Measurements from ENCODE around the gene HAPLN2.
"Not testable (repeated sequence)": the region's sequence is repeated elsewhere in the genome, so short reads cannot be mapped to it uniquely, and the experiment has no call there.

HAPLN2 gene

GRCh38 chr1:156627313-156627880, 8.2 kb downstream of the HAPLN2 start:
- TF ChIP-seq CTCF (IDR thresholded peaks at IDR 0.05; ENCODE audit: low read depth, low read length), result peak; percentile 97
- DNase-seq, result peak; percentile 67
- H3K4me1 ChIP-seq, result peaks cover 8% of the 10 kb centered on the region

GRCh38 chr1:156629823-156630449, 10.7 kb downstream of the HAPLN2 start:
- Histone ChIP-seq H3K4me1 (peaks cover 8% of the 10 kb centered on the region), H3K9me3 (no peaks in the 10 kb centered on the region), H3K4me3 (ENCODE audit: low read depth, low read length) (no peak overlapping the region), H3K36me3 (no peaks in the 10 kb centered on the region), H3K27me3 (peaks cover 9% of the 10 kb centered on the region)
- no peak for DNase-seq
- TF ChIP-seq CTCF (IDR thresholded peaks at IDR 0.05; ENCODE audit: low read depth, low read length), result no peak

More at GRCh38 chr1:156627313-156627880, 8.2 kb downstream of the HAPLN2 start:
- Histone ChIP-seq H3K4me3 (ENCODE audit: low read depth, low read length) (no peak overlapping the region), H3K27me3 (peaks cover 19% of the 10 kb centered on the region), H3K9me3 (no peaks in the 10 kb centered on the region), H3K36me3 (no peaks in the 10 kb centered on the region)

GRCh38 chr1:156631152-156631551, 11.9 kb downstream of the HAPLN2 start:
- DNase-seq; H3K36me3 ChIP-seq; H3K27me3 ChIP-seq; H3K9me3 ChIP-seq; H3K4me1 ChIP-seq; H3K4me3 ChIP-seq (ENCODE audit: low read depth, low read length): not testable (repeated sequence)

- no peak for DNase-seq
- no peaks in the 10 kb centered on the region for H3K4me1 ChIP-seq
- no peak overlapping the region for H3K4me3 ChIP-seq (ENCODE audit: low read depth, low read length)
These were observed 13.1 kb downstream of the HAPLN2 start for GRCh38 chr1:156632355-156632754.

GRCh38 chr1:156638189-156638985, 19.2 kb downstream of the HAPLN2 start:
- DNase-seq, result no peak
- Histone ChIP-seq H3K27me3 (no peaks in the 10 kb centered on the region), H3K9me3 (no peaks in the 10 kb centered on the region), H3K4me3 (ENCODE audit: low read depth, low read length) (no peak overlapping the region), H3K36me3 (no peaks in the 10 kb centered on the region), H3K4me1 (peaks cover 30% of the 10 kb centered on the region)
- TF ChIP-seq CTCF (IDR thresholded peaks at IDR 0.05; ENCODE audit: low read depth, low read length), result no peak

More at GRCh38 chr1:156632355-156632754, 13.1 kb downstream of the HAPLN2 start:
- Histone ChIP-seq H3K27me3 (no peaks in the 10 kb centered on the region), H3K36me3 (no peaks in the 10 kb centered on the region), H3K9me3 (no peaks in the 10 kb centered on the region)
- TF ChIP-seq CTCF (IDR thresholded peaks at IDR 0.05; ENCODE audit: low read depth, low read length), result no peak

- no peaks in the 10 kb centered on the region for H3K27me3 ChIP-seq
- no peak overlapping the region for H3K4me3 ChIP-seq (ENCODE audit: low read depth, low read length)
- DNase-seq, result peak; percentile 76
These were observed 20.4 kb downstream of the HAPLN2 start for GRCh38 chr1:156639601-156640101.

More at GRCh38 chr1:156639601-156640101, 20.4 kb downstream of the HAPLN2 start:
- H3K36me3 ChIP-seq, result no peaks in the 10 kb centered on the region
- H3K9me3 ChIP-seq, result no peaks in the 10 kb centered on the region
- no peak for TF ChIP-seq CTCF (IDR thresholded peaks at IDR 0.05; ENCODE audit: low read depth, low read length)
- H3K4me1 ChIP-seq, result peaks cover 30% of the 10 kb centered on the region

All from BE2C (cell line).